Measurements from ENCODE around the gene NTRK2.

NTRK2 gene

DNA sequence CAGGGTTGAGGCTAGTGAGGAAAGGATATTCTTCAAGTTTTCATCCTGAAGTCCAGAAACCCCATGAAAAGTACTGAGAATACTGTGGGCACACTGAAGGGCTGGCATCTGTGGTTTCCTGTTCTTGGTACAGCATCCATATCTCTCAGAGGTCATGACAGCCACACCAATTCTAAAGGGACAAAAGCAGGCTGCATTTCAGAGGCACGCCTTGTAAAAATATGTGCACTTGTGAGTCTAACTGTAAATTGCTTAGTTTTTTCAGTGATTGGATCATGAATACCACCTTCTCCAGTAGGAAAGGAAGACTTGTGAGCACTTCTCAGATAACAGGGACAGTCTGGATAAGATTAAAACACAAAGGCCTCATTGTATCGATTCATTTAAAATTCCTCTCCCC lies 230.9 kb downstream of the NTRK2 start:
- DNase-seq = no peak

DNA sequence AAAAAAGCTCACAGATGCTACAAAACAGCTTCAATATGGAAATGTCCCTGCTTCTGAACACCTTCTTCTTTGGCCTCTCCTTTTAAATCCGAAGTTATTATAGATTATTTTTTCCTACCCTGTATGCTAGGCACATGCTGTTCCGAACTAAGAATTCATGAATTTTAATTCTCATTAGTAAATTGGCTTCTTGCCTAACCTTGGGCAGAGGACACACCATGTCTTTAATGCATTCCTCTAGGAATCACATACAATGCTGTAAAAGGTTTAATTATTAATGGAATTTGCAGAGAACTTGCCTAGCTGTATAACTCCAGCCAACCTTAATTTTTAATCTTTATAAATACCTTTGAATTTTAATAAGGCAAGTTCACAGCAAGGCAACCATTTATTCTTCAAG lies 234.4 kb downstream of the NTRK2 start:
- no peak for DNase-seq

DNA sequence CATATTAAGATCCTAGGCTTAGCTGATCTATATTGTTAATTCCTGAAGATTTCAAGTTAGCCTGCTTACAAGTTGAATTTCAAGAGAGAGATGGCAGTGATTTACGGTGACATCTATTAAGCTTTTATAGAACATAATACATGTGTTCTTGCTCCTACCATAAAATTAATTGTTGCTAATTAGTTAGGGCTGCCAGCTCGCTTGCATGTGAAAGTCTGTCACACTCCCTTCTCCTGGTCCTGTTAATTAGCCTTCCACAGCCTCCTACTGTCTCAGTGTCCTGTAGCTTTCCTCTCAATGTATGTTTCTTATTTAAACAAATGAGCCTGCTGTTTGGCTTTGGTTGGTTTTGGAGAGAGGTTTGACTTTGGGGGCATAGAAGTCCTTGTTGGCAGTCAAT lies 247.2 kb downstream of the NTRK2 start:
- DNase-seq = no peak

DNA sequence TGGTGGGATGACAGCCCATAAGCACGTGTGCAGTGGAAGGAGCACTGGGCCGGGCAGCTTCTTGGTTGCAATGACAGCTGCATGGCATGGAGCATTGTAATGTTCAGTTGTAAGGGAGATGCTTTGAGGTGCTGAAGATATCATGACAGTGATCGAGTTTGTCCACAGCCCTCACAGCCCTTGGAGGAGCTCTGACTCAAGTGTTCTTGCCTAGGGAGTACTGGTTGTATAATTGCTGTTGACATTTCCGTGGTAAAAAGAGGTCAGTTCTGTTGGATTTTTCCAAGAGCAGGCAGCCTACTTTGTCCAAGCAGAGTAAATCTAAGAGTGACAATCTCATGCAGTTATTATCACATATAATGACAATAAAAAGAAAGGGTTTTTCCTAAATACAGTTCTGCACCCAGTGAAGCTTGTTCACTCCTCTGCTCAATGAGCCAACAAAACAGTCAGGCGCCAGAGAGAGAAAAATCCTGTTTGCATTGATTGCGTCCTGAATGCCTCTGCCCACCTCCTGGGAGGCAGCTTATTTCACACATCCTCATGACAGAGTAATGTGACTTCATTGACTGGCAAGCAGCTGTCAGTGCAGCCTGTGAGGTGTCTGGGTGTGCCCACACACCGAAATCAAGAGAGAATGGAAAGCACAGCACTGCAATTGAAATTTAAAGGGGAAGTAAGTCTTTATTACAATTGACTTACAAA lies 248.0 kb downstream of the NTRK2 start:
- DNase-seq = no peak

DNA sequence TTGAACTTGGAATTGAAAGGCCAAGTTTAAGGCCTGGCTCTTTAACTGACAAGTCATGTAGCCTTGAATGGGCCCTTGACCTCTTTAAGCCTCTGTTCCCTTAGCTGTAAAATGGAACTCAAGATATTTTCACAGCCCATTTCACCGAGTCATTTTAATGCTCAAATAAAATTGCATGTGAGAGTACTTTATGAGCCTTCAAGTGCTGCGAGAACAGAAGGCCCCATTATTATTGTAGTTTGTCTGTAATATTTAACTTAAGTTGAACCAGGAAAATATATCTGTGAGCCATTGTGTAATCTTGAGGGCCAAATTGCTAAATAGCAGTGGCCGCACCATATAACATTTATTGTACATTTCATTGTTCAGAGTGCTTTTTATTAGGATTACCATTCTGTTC lies 249.9 kb downstream of the NTRK2 start:
- no peak for DNase-seq

DNA sequence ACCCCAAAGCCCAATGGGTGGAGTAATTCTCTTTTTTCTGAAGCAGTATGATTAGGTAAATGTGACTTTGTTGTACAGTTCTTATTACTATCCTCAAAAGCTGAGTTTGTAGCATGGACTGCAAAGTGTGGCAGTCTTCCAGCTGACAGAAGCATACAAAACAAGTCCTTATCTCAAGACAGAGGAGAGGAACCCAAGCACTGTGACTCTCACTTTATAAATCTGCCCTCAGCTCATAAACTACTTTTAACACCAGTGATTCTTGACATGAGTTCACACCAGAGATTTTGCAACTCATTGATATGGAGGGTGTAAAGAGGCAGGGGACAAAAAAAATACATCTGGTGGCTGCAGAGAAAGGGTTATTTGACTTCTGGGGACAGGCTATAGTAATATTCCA lies 251.6 kb downstream of the NTRK2 start:
- no peak for DNase-seq

DNA sequence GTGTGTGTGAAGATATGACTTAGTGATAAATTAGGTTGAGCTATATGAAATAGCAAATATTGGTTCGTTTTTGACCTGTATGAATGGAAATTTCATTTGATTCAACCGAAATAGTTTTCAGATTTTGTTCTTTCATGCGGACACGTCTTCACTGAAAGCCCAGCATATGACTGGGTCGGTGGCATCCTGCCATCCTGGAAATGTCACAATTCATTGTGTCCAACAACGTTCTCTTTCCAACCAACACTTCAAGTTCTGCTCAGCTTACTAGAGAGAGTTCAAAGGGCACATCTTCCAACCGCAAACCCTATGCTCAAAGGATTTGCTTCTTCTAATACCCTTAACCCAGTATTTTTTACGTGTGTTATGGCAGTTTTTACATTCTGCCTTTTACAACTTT lies 252.5 kb downstream of the NTRK2 start:
- no peak for DNase-seq

DNA sequence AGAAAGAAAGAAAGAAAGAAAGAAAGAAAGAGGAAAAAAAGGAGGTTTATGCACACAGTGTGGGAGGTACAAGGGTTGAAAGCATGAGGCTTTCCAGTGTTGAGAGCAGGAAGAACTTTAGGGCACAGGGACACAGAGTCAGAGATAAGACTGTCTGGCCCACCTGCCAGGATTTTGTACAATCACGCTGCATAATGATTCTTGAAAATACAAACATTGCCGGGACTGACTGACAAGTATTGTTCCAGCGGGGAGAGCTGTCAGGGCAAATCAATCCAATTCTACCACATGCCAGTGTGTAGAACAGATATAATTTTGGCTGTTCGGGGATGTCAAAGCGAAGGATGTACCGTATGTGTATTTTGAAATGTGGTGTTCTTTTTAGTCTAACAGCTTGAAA lies 254.7 kb downstream of the NTRK2 start:
- no peak for DNase-seq

DNA sequence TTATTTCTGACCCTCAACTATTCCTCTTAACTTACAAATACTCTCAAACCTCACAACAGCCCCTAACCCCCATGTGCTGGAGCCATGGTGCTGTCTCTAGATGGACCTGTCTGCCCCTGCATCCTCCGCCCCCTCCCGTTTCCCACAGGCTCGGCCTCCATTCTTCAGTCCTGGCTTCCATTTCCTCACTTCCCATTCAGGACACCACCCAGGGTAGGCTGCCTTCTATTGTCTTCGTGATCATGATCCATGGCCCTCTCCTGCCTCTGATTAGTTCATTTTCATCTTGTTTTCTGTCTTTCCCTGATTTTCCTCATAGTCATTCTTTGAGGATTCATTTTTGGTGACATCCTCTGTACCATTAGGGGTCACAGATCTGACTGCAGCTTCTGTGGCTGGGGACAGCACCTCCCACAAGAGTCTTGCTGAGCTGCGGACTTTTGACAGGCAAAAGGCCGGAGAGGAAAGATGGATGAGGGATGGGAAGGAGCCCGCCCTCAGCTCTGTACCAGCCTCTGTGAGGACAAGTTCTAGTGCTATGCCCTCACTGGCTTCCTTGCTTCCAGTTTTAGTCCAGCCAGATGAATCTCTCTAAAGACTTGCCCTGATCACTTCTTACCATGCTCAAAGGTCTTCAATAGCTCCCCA lies 255.8 kb downstream of the NTRK2 start:
- no peak for DNase-seq

DNA sequence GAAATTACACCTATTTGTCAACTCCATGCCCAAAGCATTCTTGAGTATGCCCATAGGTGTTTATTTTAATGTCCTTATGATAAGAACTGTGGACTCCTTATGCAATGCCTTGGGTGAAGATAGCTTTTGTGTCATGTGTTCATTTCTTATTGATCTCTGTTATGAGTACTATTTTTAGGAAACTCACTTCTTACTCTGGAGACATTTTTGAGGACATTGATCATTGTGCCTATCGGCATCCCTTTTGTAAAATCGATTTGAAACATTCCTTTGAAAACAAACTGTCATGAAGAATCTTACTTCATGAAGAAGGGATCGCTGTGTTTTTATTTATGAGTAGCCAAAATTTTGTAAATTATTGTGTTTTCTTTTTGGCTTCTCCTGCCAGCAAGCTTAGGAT lies 257.3 kb downstream of the NTRK2 start:
- no peak for DNase-seq

DNA sequence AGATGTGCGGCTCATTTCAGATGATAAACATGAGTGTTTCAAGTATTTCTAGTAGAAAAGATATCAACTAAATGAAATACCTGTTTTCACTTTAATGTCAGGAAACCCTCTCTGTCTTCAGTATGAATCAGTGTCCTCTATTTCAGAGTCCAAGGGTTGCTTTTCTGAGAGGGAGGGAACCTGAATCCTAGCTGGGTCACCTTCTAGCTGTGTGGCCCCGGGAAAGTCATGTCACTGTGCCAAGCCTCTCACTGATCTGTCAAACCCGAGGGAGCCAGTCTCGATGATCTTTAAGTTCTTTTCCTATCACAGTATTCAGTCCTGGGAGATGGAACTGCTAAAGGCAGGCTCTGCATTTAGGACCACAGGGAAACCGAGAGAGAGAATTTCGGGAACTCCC lies 258.9 kb downstream of the NTRK2 start:
- no peak for DNase-seq

DNA sequence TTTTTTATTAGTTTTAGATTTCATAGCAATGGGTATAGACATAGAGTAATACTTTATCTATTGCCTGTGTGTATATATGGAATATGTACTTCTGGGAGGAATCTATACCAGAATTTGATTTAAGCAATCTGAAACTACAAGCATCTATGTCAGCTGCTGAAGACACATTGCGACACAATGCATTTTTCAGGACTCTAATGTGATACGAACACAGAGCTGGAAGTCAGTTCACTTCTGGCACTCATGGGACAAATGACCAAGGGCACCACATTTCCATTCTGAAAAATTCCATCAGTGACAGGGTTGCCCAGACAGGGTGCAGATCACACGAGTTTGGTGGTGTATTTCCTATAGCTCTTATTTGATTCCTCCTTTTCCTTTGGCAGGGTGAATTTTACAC lies 259.5 kb downstream of the NTRK2 start:
- DNase-seq = no peak

DNA sequence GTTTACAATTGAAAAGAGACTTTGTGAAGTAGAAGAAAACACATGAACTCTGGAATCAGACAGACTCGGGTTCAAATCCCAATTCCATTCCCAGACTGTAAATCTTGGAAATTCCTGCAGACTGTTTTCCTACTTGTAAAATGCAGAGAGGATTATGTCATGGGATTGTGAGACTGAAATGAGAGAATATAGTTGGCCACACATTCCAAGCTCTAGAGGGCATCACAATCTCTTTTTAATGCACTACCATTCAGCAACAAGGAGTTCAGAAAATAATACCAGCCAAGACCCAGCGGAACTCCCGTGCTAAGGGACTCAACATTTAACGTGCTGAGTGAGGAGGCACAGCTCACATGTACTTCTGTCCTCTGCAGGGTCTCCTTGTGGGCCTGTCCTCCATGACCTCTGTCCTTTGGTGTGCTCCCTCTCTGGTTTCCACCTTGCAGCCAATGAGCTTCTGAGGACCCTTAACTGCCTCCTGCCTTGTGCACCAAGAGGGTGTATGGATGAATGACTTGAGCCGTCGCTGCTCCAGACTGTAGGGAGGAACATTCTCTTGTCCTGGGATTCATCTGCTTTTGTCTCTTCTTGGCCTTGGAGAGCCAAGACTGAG lies 263.5 kb downstream of the NTRK2 start:
- DNase-seq = no peak

DNA sequence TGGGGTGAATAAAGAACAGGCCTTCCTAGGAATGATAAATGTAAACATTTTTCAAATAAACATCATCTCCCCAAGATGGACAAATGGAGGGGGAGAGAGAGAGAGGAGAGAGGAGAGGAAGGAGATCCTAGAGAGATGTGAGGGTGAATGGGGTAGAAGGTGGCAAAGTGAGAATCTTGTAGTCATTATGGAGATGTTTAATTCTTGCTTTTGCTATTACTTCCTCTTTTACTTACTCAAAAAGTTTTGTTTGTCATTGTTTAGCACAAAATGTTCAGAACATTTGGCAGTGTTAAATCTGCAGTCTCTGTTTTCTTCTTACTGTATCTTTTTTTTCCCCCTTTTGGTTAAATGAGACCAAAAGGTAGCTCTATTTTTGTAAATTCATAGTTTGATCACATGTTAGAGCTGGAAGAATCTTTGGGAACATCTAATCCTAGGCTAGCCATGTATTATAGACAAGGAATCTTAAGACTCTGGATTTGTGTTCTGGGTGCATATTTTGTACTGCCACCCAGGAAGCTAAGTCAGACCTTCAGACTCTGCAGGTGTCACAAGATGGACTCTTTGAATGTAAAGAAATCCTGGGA lies 266.1 kb downstream of the NTRK2 start:
- no peak for DNase-seq

DNA sequence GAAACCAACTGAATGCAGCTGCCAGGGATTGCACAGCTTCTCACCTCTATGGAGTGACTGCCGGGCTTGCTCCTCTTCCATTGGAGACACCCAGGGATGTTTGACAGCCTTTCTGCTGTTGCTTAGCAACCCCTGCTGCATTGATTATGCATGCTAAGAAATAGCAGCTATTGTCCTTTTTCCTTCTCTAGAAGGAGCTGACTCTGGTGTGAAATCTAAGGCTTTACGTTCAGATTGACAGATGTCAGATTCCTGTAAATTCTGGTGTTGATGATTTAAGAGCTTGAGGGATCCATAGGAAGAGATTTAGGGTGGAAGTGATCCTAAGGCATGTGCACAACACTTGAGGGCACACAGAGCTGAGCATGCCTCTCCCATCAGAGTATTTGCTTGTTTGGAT lies 267.7 kb downstream of the NTRK2 start:
- no peak for DNase-seq

DNA sequence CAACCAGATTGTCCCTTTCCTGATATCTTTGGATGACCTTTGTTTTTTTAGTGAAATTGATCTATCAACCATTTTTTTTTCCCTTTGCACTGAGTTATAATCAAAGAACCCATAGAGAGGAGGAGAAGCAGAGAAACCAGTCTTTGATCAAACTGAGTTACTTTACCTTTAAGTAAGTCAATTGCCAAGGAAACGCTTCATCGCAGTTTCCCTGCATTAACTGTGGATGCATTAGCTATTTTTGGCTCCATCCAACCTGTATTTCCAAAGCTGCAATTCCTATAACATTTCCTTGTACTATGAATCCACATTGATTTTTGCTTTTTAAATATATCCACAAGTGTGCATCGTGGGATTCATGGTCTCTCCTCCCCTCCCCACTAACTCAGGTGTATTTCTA lies 268.1 kb downstream of the NTRK2 start:
- no peak for DNase-seq

DNA sequence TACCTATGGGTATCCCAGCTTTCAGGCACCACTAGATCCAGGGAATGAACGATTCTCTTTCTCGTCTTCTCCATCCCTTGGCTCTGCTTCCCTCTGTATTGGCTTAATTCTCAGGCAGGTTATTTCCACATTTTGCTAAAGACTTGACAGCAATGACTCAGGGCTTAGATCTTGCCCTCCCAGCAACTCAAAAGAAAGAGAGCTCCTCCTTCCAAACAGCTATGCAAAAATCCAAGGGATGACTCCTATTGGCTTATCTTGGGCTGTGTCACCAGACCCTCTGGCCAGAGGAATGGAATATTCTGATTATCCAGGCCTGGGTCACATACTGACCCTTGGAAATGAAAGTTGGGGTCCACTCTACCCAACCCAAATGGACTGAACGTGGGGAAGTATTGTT lies 270.2 kb downstream of the NTRK2 start:
- no peak for DNase-seq

DNA sequence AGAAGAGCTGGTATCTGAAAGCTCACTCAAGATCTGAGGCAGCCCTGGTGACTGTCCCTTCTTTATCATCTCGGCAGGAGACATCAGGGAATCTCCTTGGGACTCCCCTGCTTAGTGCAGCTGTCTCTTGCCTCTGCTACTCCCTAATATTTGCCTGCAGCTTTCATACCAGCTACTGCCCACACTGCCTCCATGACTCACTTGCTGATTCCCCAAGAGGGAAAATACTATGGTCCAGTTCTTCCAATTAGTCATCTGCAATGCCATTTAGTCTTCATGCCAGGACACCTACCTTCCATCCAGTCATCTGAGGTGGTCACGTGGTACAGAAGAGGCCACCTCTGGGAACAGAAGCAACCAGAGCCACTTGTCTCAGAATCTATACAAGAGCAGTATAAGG lies 270.8 kb downstream of the NTRK2 start:
- no peak for DNase-seq

DNA sequence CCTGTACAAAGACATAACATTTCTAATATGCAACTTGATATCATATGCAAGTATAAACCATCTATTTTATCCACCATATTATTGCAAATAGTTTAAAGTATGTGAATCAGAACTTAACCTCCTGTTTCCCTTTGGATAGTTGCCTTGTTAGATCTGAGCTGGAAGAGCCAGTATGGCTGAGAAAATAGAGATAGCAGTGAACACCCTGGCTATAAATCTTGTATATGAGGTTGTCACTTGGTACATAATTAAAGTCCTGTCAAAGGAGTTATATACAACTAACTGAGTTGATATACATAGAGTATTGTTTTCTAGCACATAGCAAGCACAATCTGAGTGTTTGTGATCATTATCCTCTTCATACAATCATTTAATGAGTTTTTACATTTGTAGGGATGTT lies 272.3 kb downstream of the NTRK2 start:
- no peak for DNase-seq

DNA sequence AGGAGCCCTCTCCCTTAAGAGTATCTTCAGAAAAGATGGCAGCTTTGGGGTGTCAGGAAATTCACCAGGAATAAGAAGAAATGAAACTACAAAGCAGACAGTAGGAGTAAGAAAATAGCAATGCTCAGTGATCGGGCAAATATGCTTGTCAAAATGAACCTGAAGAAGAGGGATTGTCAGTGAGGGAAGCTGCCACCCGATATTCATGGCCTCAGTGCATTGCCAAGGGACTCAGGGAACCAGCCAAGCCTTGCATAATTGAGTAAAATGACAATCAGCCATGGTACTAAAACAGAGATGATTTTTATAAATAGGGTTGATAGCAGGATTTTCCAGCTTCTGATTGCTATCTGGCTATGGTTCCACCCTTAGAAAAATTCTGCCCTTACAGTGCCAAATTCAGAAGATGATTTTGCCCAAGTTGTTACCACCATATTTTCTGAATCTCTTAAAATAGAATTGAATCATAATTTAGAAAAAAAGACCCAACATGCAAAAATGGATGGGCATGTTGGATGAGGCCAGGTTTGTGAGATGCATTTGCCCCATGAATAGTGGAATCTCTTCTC lies 274.0 kb downstream of the NTRK2 start:
- DNase-seq = no peak

DNA sequence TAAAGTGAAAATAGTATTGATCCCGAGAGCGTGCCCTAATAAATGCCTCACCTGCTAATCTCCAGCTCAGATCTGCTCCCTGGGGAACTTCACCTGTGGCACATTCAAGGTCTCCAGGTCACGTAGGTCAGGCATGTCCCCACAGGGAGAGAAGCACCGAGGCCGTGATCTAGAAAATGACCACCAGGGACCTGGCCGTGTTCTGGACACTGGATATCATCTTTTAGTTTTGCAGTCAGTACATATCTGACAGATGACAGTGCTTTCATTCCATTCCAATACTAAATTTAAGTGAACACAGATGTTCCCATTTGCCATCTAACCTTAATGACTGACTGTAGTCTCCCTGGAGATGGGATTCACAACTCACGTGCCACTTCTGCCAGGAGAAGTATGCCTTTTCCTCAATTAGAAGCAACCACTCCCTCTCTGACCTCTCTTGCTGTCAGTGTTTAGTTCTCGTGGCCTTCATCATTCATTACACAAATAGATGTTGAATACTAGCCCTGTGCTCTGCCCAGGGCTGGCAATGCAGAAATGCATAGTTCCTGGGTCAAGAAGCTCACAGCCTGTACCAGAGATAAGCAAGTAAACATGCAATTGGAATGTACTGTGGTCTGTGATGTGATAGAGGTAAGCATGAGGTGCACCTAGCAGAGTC lies 276.5 kb downstream of the NTRK2 start:
- no peak for DNase-seq

DNA sequence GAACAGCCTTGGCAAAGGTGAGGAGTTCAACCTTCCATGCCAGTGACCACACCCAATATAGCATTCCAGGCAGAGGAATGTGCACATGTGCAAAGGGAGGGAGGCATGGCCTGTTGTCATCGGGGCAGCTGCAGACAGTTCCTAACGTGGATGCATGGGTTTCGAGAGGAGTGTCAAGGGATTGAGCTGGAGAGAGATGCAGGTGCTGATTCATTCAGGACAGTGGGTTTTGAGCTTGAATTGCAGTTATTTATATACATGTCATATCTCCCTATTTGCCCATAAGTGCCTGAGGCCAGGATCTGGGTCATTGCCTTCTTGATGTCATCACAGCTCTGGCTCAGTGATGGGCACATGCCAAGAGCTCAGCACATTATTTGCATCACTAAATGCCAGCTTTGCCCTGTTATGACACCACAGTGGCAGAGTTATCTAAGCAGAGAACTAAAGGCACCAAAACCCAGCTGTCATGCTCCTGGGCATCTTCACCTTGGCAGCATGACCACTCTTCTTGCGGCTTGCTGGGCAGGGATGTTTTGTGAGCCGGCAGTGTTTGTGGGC lies 278.0 kb downstream of the NTRK2 start:
- no peak for DNase-seq

DNA sequence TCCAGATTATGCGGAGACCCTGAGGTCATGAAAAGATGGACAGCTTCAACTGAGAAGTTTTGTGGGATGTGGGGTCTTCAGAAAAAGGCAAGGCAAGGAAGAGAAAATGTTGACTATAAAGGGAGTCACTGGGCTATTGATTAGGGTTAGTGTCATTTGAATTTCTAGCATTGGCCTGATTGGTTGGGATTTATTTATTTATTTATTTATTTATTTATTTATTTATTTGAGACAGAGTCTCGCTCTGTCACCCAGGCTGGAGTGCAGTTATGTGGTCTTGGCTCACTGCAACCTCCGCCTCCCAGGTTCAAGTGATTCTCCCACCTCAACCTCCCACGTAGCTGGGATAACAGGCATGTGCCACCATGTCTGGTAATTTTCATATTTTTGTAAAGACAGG lies 279.7 kb downstream of the NTRK2 start:
- DNase-seq = no peak
